K562 (cell line): Measurements from ENCODE around the gene SHISA4. TPM values are rescaled to one million over a fixed set of nuclear protein-coding genes. Genes with fewer than 3 reads are reported as not detected.
A peak's percentile ranks its signal among the peaks of the same experiment; 100 is the strongest.

Experiments used
- ARID4B ChIP-seq: sonication (generic); formaldehyde crosslinking; IDR thresholded peaks from 2 replicates; pipeline ENCODE4 v1.8.0; 2022; ENCODE audit warnings: mild to moderate bottlenecking, missing genetic modification reagents
- HDAC6 ChIP-seq: IDR thresholded peaks from 2 replicates; pipeline ENCODE4 v1.6.1; 2012; ENCODE audit warnings: low read depth, mild to moderate bottlenecking, control low read depth, inconsistent platforms, low read length, moderate library complexity
- IFI16 ChIP-seq: fragments of 250-450 bp; sonication (Bioruptor Pico); IDR thresholded peaks from 2 replicates; pipeline ENCODE4 v2.1.2; 2022; ENCODE audit warnings: mild to moderate bottlenecking, inconsistent platforms
- LCOR ChIP-seq: sonication (generic); formaldehyde crosslinking; IDR thresholded peaks from 2 replicates; pipeline ENCODE4 v1.8.0; 2022; ENCODE audit warnings: mild to moderate bottlenecking, missing genetic modification reagents
- PKNOX1 ChIP-seq: fragments of 450-650 bp; IDR thresholded peaks from 2 replicates; pipeline ENCODE4 v1.6.1; 2016
- RERE ChIP-seq: sonication (generic); formaldehyde crosslinking; IDR thresholded peaks from 2 replicates; pipeline ENCODE4 v1.8.0; 2023; ENCODE audit warnings: missing genetic modification reagents, mild to moderate bottlenecking, borderline replicate concordance
- STAG1 ChIP-seq: sonication (generic); formaldehyde crosslinking; IDR thresholded peaks from 2 replicates; pipeline ENCODE4 v1.5.0; 2020; ENCODE audit warnings: missing genetic modification reagents, borderline replicate concordance
- STAT6 ChIP-seq: sonication (generic); formaldehyde crosslinking; IDR thresholded peaks from 2 replicates; pipeline ENCODE4 v1.8.1; 2023; ENCODE audit warnings: mild to moderate bottlenecking, missing genetic modification reagents
- USF2 ChIP-seq: sonication (generic); formaldehyde crosslinking; IDR thresholded peaks from 2 replicates; pipeline ENCODE4 v1.5.0; 2020; ENCODE audit warnings: missing genetic modification reagents
- ZNF24 ChIP-seq: fragments of 450-650 bp; IDR thresholded peaks from 2 replicates; pipeline ENCODE4 v1.6.1; 2016
- ZNF263 ChIP-seq: sonication (generic); formaldehyde crosslinking; IDR thresholded peaks from 2 replicates; pipeline ENCODE4 v1.8.0; 2022; ENCODE audit warnings: mild to moderate bottlenecking, missing genetic modification reagents, borderline replicate concordance
- ZNF77 ChIP-seq: fragments of 250-450 bp; sonication (Bioruptor Pico); IDR thresholded peaks from 2 replicates; pipeline ENCODE4 v1.5.0; 2020
- ZNF780A ChIP-seq: fragments of 250-450 bp; sonication (Bioruptor Pico); IDR thresholded peaks from 2 replicates; pipeline ENCODE4 v1.5.0; 2021; ENCODE audit warnings: mild to moderate bottlenecking
- polyA plus RNA-seq, 8 experiments: library from polyadenylated mRNA; depleted of rRNA in 4 of 8; stranded (reverse) in 5 of 8; unstranded in 3 of 8; fragments of >200 nt; fragmentation: Nextera tagmentation in 2 of 8; fragmentation: Illumina TruSeq in 1 of 8; extraction: Ambion mirVana in 2 of 8; extraction: Trizol in 1 of 8; gene quantifications; 2 replicates each; pipeline versions ENCODE4 v1.2.1 to v1.2.3, GENCODE V29; 2011 to 2014; ENCODE audit warnings: inconsistent platforms in 1 of 8, missing spikeins in 1 of 8
- total RNA-seq, 7 experiments: library from RNA; depleted of rRNA in 6 of 7; stranded (reverse); fragments of >200 nt in 6 of 7; fragmentation: Illumina TruSeq in 2 of 7; extraction: Trizol in 2 of 7; gene quantifications; 2 replicates each; pipeline versions ENCODE4 v1.2.1 to v1.2.3, GENCODE V29; 2011 to 2021; ENCODE audit warnings: low replicate concordance in 1 of 7

The SHISA4 gene
- total and polyA plus RNA-seq, 9 of the 15 experiments (the other 6 are each of a cell fraction or from before 2014, with no cell fraction given), result 0.15 to 0.95 (median 0.68) TPM; not detected in 2

GRCh38 chr1:201941420-201942128 lies 52.9 kb downstream of the SHISA4 start (continued):
- no peak for TF ChIP-seq HDAC6
- TF ChIP-seq IFI16 (CRISPR knock-in tag), result no peak
- no peak for TF ChIP-seq ZNF780A (CRISPR knock-in tag)
- no peak for TF ChIP-seq STAG1 (CRISPR knock-in tag)
- TF ChIP-seq ZNF263 (CRISPR knock-in tag), result no peak
- TF ChIP-seq ZNF24, result no peak
- no peak for TF ChIP-seq ZNF77 (CRISPR knock-in tag)
- no peak for TF ChIP-seq STAT6 (CRISPR knock-in tag)
- peak; percentile 69; the same call in 1 of the 2 replicates for TF ChIP-seq PKNOX1
- TF ChIP-seq ARID4B (CRISPR knock-in tag), result no peak
- TF ChIP-seq RERE, result no peak
- TF ChIP-seq USF2 (CRISPR knock-in tag), result no peak
- TF ChIP-seq LCOR (CRISPR knock-in tag), result 0 out of 2 replicates have a peak, but pooled peaks have one; percentile 66
